Activated CD4-positive, alpha-beta T cell treated with anti-CD3 and anti-CD28 coated beads, Interleukin-2, Interleukin-4, amounts not matched to agents 100 ng/mL and 50 ng/mL, durations not matched to agents 16 hours and 8 hours (primary cell): ENCODE data around the gene SAMD14.

ENCODE experiments used
- DNase-seq: peaks from one replicate; pipeline ENCODE4 v3.0.0-alpha.2; 2020; ENCODE audit warnings: low spot score

SAMD14 gene

GRCh38 chr17:50129728-50130558 lies at the start of gene SAMD14:
SAMD14 (minus strand) TSS chr17:50130160; CDS start chr17:50124959, 5,201 bp downstream.
- no peak for DNase-seq

DNA sequence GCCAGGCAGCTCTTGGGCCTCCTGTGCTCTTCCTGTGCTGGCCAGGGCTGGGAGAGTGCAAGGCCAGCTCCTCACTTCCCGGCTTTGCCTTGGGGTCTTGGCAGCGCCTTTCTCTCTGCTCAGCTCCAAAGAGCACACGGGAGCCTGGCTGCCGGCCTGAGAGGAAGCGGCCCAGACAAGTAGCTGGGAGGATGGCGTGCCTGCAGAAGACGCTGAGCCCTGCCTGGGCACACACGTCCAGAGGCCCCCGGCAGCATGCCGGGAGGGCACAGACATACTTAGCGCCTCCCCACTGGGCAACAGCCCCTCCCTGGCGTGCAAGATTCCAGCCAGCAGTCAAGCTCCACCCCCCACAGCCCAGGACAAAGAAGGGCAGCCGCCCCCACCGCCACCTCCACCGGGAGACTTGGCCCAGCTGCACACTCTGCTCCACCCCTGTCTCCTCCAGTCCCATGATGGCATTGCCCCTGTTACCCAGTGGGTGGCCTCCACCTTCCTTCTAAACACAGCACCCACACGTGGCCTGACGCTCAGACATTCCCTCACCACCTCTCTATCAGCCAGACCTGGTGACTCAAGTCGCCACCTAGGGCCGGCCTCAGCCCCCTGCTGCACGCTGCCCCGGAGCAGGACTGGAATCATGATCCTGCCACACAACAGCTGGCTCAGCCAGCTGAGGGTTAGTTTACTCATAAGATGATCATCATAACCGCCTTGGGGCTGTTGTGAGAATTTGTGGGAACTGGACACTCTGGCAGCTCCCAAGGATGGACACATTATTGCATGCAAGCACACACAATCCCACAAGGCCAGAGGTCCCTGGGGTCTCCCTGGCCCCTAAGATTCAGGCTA lies 48.2 kb upstream of the SAMD14 start:
- peak; percentile 46 for DNase-seq

GRCh38 chr17:50177476-50177875 lies 47.5 kb upstream of the SAMD14 start:
- DNase-seq, result no peak

DNA sequence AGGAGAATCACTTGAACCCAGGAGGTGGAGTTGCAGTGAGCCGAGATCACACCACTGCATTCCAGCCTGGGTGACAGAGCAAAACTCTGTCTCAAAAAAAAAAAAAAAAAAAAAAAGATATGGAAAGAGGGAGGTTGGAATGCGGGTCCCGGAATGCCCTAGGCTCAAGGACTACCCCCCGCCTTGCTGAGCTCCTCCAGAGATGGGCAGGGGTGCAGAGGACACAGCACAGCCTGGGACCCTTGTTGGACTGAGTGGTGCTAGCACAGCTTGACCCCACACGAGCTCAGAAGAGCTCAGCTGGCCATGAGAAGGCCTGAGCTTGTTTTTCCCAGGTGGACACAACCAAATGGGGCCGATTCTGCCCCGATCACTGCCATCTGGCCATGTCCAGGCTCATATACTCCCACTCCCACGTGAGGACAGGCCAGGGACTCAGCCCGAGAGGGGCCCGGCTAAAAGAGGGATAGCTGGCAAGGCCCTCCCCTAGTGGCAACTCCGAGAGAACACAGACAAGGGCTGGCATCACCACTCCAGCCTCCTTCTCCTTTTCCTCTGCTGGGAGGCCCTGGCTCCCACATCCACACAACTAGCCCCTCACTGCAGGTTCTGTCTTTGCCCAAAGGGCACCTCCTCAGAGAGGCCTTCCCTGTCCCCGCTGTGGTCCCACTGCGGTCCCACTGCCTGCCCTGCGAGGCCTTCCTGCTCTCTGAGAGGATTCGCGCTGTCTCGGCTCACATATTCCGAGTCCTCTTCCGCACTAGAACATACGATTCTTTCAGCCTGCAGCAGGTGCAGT lies 46.8 kb upstream of the SAMD14 start:
- no peak for DNase-seq

GRCh38 chr17:50175035-50175807 lies 45.3 kb upstream of the SAMD14 start:
- no peak for DNase-seq

GRCh38 chr17:50174444-50174843 lies 44.5 kb upstream of the SAMD14 start:
- DNase-seq, result no peak

DNA sequence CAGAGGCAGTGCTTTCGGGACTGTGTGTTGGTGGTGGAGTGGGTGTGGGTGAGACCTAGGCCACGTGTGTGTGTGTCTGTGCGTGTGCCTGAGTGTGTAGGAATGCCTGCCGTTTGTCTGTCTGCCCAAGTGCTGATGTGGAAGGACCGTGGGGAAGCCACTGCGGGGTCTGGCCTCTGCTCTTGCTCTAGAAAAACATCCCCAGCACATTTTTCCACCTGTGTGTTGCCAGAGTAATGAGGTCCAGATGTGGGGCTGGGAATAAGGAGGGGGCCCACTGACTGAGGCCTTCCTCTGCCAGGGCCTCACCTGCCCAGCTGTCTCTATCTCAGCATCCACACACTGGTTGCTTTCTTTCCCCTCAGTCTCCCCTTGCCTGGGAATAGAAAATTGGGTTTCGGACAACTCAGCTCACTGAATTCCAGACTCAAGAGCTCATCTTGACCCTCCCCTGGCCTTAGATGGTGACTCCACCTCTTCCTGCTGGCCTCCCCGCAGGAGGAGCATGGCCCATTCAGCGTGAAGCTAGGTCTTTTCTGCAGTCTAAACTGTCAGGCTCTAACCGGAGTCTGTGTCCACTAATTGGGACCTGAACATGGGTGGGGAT lies 43.5 kb upstream of the SAMD14 start:
- no peak for DNase-seq

GRCh38 chr17:50172936-50173334 lies 43.0 kb upstream of the SAMD14 start:
- DNase-seq, result no peak

DNA sequence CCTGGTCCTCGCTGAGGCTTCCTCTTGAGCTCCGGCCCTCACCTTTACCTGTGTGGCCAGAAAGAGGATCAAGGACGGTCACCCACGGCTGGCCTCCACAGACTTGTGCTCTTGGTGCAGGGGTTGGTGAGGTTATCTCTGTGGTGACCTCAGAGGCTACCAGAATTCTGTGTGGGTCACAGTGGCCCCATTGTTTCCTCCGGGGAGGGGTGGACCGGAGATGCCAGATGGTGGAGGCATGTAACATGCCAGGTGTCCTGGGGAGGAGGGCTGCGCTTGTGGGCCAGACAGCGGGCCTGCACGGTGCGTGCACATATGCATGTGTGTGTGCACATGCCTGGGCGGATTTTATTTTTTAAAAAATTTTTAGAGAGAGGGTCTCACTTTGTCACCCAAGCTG lies 42.2 kb upstream of the SAMD14 start:
- no peak for DNase-seq

DNA sequence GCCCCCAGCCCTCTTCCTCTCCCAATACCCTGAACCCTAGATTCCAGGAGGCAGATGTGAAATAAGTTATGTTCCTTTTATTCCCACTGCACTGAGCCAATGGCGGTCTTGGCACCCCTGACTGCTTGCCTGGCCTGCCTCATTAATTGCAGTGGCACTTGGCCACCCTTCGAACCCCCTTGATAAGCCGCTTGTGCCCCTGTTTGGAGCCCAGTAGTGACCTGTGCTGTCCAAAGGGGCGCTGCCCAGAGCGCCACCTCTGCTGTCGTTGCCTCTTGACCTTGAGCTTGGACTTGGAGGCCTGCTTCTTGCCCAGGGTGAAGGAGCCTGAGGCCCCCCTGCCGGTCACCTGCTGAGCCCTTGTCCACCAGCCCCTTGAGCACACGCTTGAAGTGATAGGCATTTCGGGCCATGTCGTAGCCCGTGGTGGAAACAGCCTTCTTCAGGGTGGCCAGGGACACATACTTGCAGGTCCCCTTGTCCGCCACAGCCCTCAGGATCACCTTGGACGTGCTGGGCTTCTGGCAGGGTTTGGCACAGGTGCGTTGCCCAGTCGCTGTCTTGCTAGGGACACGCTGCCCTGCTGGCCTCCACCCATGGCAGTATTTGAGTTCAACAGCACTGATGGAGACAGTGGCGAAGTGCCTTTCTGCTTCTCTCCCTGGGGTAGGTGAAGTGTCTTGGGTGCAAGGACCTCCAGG lies 41.6 kb upstream of the SAMD14 start:
- DNase-seq, result no peak

DNA sequence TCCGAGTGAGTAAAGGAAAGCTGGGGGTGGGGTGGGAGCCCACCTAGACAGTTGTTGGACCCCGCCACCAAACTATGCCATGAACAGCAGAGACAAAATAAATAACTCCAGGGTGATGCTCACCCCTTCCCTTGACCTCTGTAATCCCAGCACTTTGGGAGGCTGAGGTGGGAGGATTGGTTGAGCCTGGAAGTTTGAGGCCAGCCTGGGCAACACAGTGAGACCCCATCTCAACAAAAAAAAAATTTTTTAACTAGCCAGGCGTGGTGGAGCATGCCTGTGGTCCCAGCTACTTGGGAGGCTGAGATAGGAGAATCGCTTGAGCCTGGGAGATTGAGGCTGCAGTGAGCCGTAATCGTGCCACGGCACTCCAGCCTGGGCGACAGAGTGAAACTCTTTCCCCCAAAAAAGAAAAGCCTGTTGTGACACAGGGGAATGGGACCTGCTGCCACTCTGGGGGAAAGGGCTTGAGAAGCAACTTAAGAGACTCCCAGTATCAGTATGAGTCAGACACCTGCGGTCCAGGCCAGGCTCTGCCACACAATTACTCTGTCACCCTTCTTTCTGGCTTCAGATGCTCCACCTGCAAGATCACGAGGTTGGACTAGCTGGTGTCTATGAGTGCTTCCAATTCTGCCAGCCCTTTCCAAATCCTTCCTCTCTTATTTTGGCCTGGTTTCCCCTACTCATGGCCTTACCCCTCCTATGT lies 40.9 kb upstream of the SAMD14 start:
- DNase-seq, result peak; percentile 60

DNA sequence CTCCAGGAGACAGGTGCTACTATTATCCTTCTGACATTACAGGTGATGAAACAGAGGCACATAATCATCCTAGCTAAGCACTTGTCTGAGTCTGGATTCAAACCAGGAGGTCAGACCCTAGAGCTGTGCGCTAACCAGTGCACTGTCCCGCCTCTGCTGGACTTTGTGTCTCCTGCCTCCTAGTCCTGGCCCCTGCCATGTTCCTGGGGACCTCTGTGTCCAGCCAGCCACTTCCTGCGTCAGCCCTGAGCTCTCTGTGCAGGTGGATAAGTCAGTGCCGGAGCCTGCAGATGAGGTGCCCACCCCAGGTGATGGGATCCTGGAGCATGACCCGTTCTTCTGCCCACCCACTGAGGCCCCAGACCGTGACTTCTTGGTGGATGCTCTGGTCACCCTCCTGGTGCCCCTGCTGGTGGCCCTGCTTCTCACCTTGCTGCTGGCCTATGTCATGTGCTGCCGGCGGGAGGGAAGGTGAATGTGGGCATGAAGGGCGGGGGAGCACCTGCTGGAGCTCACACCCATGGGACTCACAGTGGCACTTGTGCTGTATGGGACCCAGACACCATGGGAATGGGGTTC lies 40.0 kb upstream of the SAMD14 start:
- DNase-seq, result no peak

- DNase-seq, result peak; percentile 56
Observed at GRCh38 chr17:50169121-50169764, 39.3 kb upstream of the SAMD14 start.

DNA sequence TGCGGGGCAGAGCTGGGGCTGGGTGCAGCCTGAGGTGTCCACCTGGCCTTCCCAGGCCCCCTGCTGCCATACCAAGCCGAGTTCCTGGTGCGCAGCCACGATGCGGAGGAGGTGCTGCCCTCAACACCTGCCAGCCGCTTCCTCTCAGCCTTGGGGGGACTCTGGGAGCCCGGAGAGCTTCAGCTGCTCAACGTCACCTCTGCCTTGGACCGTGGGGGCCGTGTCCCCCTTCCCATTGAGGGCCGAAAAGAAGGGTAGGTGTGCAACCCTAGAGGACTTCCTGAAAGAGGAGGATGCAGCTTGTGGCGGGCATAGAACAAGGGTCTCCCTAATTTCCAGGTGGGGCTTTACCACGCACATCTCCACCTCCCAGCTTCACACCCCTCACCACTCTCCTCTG lies 38.4 kb upstream of the SAMD14 start:
- no peak for DNase-seq

GRCh38 chr17:50167371-50167770 lies 37.4 kb upstream of the SAMD14 start:
- DNase-seq, result no peak

DNA sequence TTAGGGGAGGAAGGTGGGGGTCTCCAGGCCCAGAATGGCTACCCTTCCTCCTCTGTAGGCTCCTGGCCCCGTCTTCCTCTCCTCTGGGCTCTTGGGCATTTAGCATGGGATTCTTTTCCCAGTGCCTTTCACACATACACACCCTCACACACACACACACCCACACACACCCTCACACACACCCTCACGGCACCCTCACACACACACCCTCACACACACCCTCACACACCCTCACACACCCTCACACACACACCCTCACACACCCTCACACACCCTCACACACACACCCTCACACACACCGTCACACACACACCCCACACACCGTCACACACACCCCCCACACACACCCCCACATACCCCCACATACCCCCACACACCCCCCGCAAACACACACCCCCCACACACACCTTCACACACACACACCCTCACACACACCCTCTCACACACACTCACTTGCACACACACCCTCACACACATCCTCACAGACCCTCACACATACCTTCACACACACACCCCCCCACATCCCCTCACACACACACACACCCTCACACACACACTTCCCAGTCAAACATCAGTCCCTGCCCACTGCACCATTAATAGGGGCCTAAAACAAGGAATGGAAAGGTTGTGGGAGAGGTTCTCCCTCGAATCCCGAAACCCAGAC lies 36.7 kb upstream of the SAMD14 start:
- no peak for DNase-seq

- no peak for DNase-seq
Observed at GRCh38 chr17:50165867-50166517, 36.0 kb upstream of the SAMD14 start, which contains the start of gene SGCA. SGCA (plus strand) TSS chr17:50166005; CDS start chr17:50166041, 36 bp downstream.

- DNase-seq, result no peak
Observed at GRCh38 chr17:50165466-50165865, 35.5 kb upstream of the SAMD14 start.
